Activated effector memory CD4-positive, alpha-beta T cell treated with anti-CD3 and anti-CD28 coated beads, Interleukin-2, amount 50 U/mL, for 16 hours (primary cell): ENCODE data around the gene NOP14.
A peak's percentile ranks its signal among the peaks of the same experiment; 100 is the strongest.
"Not testable (repeated sequence)": the region's sequence is repeated elsewhere in the genome, so short reads cannot be mapped to it uniquely, and the experiment has no call there.

Source experiments
- DNase-seq: peaks from one replicate; pipeline ENCODE4 v3.0.0-alpha.2; 2020

NOP14 gene

DNA sequence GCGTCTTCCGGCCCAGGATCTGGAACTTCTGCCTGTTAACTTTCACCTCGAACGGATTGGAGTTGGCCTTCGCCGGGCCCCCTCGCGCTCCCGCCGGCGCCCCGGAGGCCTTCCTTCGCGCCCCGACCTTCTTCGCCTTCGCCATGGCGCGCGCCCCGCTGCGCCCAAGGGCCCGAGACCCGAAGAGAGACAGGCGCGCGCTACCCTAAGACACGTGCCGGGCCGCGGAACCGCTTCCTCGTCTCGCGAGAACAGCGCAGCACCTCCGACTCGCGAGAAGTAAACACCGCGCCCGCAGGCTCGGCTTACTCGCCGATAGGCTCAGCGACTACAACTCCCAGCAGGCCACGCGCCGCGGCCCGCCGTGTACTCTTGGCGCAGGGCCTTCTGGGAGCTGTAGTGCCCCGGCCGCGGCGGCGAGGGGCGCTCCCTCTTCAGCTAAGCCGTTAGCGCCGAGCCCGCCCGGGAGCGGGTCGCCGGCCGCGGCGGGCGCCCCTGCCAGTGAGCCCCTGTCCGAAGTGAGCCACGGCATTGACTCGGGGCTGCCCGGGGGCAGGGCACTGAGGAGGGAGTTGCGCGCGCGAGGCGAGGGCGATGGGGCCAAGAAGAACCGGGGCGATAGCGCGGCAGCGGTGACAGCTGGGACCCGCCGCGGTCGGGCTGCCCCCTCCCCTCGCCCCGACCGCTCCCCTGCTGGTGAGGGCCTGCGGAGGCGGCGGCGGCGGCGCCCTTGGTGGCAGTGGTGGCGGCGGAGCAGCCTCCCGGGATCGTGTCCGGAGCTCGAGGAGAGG, at the start of gene NOP14, which contains the start of gene GRK4:
TSS of gene NOP14 (minus strand) at position 232 of the 791 bp plus-strand sequence. CDS start at position 145, 87 bp downstream.
TSS of gene GRK4 (plus strand) at position 397 of the 791 bp plus-strand sequence. CDS start 500 bp downstream, outside the sequence.
- DNase-seq = peak; percentile 99

- DNase-seq = no peak
Observed at GRCh38 chr4:3011456-3012220, 48.4 kb upstream of the NOP14 start.

DNA sequence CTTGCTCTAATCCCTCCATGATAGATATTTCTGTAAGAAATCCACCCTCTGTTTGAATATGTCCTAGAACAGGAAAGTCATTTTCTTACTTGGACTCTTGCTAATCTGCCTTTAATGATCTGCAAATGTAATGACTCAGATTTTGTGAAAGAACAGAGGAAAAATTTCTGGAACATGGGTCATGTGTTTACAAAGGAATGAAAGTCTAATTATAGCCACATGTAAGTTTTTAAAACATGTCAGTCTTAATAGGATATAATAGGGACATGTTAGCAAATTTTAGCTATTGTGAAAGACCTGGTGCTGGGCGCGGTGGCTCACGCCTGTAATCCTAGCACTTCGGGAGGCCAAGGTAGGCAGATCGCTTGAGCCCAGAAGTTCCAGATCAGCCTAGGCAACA, 47.8 kb upstream of the NOP14 start:
- no peak for DNase-seq

- no peak for DNase-seq
Observed at GRCh38 chr4:3010577-3010976, 47.4 kb upstream of the NOP14 start.

GRCh38 chr4:3009422-3009821, 46.2 kb upstream of the NOP14 start:
- no peak for DNase-seq

GRCh38 chr4:3007724-3008123, 44.5 kb upstream of the NOP14 start:
- no peak for DNase-seq

DNA sequence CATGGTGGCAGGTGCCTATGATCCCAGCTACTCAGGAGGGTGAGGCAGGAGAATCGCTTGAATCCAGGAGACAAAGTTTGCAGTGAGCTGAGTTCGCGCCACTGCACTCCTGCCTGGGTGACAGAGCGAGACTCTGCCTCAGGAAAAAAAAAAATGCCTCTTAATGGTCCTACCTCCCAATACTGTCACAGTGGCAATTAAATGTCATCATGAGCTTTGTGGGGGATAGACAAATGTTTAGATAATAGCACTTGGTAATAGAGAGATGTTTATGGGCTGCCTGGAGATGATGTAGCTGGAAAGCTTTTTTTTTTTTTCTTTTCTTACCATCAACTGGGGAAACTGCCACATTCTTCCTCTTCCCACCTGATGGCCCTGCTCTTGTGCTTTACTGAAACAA, 33.2 kb upstream of the NOP14 start:
- no peak for DNase-seq

DNA sequence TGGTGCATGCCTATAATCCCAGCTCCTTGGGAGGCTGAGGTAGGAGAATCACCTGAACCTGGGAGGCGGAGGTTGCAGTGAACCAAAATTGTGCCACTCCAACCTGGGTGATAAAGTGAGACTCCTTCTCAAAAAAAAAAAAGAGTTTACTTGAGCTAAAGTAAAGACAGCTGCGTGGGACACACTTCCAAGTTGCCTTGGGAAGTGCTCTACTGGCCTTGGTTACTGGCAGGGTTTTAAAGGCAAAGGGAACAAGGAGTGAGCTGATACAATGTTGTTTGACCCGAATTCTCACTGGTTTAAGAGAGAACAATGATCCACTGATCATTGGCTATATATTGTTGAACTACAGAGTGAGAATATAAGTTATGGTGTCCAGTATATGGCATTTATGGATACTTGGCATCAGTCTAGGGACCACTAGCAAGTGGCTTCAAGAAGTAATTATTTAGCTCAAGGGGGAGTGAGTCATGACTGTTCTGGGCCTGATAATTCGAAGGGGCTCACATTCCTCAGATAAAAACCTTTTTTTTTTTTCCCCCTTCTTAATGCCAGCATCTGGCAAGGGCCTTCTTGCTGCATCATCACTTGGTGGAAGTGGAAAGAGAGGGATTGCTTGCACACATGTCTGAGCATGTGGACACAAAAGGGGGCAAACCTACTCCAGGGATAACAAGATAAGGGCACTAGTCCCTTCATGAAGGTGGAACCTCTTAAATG, 32.5 kb upstream of the NOP14 start:
- no peak for DNase-seq

- DNase-seq = no peak
Observed at GRCh38 chr4:2994917-2995316, 31.7 kb upstream of the NOP14 start.

DNA sequence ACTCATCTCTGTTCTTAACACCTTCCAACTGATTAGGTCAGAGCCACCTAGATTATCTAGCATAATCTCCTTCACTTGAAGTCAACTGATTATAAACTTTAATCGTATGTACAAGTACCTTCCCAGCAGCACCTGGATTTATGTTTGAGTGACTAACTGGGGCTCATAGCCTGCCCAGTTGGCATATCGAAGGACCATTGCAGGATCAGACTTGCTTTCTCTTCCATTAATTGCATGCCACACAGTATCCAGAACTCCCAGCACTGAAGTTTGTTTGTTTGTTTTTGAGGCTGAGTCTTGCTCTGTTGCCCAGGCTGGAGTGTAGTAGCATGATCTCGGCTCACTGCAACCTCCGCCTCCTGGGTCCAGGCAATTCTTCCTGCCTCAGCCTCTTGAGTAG, 28.0 kb upstream of the NOP14 start:
- no peak for DNase-seq

- DNase-seq = not testable (repeated sequence)
Observed at GRCh38 chr4:2983715-2984114, 20.5 kb upstream of the NOP14 start.

DNA sequence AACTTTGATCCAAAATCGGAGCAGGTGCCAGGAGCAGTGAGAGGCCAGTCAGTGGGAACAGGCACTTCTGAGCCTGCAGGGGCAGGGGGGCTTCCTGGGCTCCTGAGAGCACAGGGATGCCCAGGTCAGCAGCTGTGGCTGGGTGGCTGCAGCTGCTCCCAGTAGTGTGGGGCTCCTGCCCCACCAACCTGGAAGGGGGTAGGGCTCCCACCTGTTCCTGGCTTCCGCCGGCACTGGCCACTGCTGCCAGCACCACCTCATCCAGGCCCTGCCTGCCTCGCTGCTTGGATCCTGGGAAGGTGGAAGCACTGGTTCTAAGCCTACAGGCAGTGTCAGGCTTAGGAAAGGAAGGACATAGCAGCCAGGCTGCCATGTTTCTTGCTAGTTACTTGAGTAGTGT, 18.8 kb upstream of the NOP14 start:
- DNase-seq = no peak

DNA sequence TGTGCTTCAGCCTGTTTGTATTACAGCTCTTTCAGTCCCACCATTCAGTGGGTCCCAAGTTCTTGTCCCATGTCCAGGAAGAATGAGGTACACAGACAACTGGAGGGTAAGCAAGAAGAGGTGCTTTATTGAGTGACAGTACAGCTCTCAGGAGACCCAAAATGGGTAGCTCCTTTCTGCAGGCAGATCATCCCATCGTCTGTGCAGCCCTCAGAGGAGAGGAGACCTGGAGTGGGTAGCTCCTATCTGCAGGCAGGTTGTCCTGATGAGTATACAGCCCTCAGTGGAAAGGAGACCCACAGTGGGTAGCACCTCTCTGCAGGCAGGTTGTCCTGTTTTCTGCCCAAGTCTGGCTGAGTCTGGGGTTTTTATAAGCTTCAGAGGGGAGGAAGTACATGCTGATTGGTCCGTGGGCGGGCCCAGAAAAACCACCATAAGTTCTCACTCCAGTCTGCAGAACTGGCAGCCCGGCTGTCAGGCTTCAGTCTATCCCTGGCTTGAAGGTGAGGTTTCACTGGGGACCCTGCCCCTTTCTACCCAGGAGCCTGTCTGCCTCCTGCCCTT, 18.1 kb upstream of the NOP14 start:
- no peak for DNase-seq

DNA sequence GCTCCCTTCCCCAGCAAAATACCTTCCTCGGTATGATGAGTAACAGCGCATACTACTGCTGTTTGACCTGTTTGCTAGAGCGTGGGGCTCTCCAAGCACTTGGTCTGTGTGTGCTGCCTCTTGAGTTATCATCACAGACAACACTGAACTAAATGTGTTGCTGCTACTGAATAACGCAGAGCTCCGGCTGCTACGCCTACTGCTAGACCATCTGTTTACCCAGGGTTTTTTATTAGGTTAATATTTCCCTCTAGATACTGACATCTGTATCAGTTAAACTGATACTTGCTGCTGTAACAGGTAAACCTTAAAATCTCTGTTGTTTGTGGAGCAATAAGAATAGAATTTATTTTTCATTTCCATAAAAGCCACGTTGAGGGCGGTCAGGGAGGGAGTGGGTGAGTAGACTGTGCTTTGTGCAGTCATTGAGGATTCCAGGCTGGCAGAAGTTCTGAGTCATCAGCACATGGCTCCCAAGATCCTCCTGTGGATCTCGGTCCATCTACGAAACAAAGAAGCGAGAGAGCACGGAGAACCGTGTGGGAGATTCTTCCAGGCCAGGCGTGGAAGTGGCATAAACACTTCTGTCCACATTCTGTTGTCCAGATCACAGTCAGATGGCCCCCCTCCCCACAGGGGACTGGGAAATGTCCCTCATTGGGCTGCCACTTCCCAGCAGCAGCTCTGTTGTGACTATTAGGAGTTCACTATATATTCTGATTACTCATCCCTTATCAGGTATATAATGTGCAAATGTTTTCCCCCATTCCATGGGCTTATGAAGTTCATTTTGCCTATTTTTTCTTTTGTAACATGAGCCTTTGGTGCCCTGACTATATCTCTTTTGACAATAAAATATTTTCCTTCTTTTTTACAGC, 14.2 kb upstream of the NOP14 start:
- DNase-seq = no peak

DNA sequence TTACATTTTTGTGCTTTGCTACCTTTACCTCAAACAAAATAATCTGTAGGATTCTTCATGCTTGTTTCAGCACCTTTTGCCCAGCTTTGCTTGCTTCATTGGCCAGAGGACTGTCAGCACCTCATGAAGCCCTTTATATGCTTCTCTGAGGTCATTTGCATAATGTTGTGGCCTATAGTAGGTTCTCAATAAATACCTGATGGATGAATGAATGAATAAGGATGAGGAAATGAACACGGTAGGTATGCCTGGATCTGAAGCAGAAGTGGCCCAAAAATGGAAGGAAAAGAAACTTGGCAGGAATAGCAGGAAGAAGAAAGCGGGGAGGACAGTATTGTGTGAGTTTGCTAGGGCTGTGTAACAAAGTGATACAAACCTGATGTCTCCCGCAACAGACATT, 8.1 kb upstream of the NOP14 start:
- DNase-seq = no peak

- DNase-seq = no peak
Observed at GRCh38 chr4:2968381-2968780, 5.2 kb upstream of the NOP14 start.

- DNase-seq = no peak
Observed at GRCh38 chr4:2965262-2965661, 2.1 kb upstream of the NOP14 start.

GRCh38 chr4:2964706-2965258, 1.6 kb upstream of the NOP14 start:
- no peak for DNase-seq

- DNase-seq = no peak
Observed at GRCh38 chr4:2963966-2964471, 813 bp upstream of the NOP14 start.

DNA sequence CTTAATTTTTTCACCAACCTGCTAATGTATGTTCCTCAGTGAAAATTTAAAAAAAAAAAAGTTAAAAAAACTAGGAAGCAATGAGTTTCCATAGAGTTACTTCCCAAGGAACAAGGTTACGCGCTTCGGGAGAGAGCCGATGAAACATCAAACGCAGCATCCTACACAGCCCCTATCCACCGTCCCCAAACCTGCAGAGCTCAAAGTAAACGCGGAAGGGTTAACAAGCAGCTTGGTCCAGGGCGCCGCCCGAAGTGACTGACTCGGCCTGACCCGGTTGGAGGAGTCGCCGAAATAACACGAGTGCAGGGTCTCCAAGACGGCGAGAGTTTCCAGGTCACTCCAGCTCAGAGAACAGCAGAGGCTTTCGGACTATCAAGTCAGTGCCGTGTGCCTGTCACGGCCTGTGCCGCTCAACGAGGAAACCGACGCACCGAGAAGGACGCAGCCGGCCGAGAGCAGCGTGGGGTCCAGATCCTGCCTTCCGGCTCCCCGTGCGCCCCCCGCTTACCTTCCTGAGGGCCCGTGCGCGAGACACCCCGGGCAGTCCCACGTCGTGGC, 512 bp downstream of the NOP14 start:
- DNase-seq = no peak

DNA sequence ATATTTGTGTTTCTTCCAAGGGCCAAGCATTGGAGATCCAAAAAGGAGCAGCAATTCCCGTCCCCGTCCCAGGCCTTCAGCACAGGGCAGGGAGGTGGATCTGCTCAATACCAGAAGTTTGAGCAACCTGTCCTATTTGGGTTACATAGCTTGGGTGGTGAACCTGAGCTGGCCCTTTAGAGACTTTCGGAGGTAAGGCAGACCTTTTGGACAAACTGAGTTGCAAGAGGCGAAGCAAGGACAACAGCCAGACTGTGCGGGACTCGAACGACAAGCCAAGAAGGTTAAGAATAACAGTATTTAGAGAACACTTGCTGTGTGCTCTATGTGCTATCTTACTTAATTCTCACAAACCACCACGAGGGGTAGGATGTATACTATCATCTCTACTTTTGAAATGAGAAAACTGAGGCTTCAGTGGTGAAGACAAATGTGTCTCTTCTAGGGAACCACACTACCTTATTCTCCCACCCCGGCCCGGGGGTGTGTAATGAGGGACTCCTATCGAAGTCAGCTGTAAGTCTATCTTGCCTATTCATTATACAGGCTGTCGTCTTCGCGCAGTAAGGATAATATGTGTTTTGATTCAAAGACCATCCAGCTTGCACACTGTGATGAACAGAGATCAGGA, 1.3 kb downstream of the NOP14 start:
- DNase-seq = peak; percentile 86
